Body of pancreas (tissue), 4 donors: ENCODE measurements around the gene EPB41.

Source experiments
- POLR2A ChIP-seq, 3 donors: fragments of 450-650 bp; IDR thresholded peaks; one replicate each; pipeline ENCODE4 v1.6.1; 2016; ENCODE audit warnings: antibody characterized with exemption in 3 of 3, mild to moderate bottlenecking in 2 of 3
- TF ChIP-seq, protein P1 (sequence below), 7 experiments: fragments of 450-650 bp in 4 of 7; fragments of 200-600 bp in 3 of 7; sonication (generic) in 3 of 7; IDR thresholded peaks; one replicate each; pipeline ENCODE4 v1.5.1; 2016 to 2019; ENCODE audit warnings: antibody characterized with exemption in 7 of 7

DNA sequence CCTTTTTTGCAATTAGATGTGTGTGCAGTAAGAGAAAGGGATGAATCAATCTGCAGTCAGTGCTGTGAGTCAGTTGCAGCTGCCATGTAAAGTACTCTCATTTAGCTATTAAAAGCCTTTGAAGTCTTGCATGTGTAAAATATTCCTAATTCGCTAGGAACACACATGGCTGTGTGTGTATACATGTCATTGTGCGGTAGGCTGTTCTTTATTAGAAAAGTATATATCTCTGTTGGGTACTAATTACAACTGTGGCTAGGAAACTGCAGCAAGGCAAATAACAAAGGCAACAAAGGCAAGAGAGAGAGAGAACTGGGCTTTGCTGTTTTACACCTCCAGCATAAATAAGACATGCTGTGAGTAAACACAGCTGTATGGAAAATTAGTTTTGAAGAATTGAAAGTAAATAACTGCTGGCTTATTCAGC lies 41.7 kb downstream of the EPB41 start:
- TF ChIP-seq, protein P1, sequence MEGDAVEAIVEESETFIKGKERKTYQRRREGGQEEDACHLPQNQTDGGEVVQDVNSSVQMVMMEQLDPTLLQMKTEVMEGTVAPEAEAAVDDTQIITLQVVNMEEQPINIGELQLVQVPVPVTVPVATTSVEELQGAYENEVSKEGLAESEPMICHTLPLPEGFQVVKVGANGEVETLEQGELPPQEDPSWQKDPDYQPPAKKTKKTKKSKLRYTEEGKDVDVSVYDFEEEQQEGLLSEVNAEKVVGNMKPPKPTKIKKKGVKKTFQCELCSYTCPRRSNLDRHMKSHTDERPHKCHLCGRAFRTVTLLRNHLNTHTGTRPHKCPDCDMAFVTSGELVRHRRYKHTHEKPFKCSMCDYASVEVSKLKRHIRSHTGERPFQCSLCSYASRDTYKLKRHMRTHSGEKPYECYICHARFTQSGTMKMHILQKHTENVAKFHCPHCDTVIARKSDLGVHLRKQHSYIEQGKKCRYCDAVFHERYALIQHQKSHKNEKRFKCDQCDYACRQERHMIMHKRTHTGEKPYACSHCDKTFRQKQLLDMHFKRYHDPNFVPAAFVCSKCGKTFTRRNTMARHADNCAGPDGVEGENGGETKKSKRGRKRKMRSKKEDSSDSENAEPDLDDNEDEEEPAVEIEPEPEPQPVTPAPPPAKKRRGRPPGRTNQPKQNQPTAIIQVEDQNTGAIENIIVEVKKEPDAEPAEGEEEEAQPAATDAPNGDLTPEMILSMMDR (IDR thresholded peaks at IDR 0.05), result no peak
- no peak for TF ChIP-seq POLR2A (IDR thresholded peaks at IDR 0.05)
